ENCODE results near the gene MPDZ. TPM values are rescaled to one million over a fixed set of nuclear protein-coding genes. Genes with fewer than 3 reads are reported as not detected.
A peak's percentile ranks its signal among the peaks of the same experiment; 100 is the strongest.

MPDZ gene
- total RNA-seq, 1 donor from 2014 or later = 31.3 TPM

DNA sequence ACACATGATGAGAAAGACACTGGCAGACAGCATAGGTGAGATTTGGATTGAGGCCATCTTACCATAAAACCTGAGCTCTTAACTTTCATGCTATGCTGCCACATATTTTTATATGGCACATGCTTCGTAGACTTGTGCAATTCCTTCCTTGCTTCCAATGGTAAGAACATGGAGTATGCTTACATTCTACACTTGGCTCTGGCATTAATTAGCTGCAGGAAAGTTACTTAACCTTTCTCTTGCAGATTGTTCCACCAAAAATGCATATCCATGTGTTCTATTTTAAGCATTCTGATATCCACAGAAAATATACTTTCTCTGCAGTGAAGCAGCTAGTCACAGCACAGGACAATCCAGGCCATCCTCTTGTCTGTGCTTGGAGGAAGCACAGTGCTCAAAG is 119.4 kb downstream of the MPDZ start:
- ATAC-seq (no peak), DNase-seq (no peak)
- H3K27me3 ChIP-seq (ENCODE audit: low read depth) = no peaks in the 10 kb centered on the region
- H3K36me3 ChIP-seq = peaks cover 17% of the 10 kb centered on the region
- no peak overlapping the region for H3K27ac ChIP-seq
- intact Hi-C loops (cut with DNase I) = no loop called here
- TF ChIP-seq, protein P1, sequence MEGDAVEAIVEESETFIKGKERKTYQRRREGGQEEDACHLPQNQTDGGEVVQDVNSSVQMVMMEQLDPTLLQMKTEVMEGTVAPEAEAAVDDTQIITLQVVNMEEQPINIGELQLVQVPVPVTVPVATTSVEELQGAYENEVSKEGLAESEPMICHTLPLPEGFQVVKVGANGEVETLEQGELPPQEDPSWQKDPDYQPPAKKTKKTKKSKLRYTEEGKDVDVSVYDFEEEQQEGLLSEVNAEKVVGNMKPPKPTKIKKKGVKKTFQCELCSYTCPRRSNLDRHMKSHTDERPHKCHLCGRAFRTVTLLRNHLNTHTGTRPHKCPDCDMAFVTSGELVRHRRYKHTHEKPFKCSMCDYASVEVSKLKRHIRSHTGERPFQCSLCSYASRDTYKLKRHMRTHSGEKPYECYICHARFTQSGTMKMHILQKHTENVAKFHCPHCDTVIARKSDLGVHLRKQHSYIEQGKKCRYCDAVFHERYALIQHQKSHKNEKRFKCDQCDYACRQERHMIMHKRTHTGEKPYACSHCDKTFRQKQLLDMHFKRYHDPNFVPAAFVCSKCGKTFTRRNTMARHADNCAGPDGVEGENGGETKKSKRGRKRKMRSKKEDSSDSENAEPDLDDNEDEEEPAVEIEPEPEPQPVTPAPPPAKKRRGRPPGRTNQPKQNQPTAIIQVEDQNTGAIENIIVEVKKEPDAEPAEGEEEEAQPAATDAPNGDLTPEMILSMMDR (IDR thresholded peaks at IDR 0.05) = no peak
- H3K4me1 ChIP-seq = no peaks in the 10 kb centered on the region
- no peaks in the 10 kb centered on the region for H3K9me3 ChIP-seq
- no peak overlapping the region for H3K4me3 ChIP-seq

DNA sequence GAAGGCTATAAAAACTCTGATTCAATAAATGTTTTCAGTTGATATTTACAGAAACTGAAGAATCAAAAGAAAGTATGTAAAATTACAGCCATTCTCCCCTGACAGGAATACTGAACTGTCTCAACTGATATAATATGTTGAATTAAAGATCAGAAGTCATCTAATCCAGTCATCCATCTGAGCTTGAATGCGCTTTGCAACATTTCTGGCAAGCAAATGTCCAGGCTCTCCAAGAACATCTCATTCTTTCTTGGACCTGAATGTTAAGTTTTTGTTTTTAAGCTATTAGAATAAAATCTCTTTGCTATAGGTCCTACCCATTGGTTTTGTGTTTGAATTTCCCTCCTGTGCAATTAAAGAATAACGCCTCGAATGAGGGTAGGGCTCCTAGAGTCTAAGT is 120.5 kb downstream of the MPDZ start:
- DNase-seq = no peak
- no peak for ATAC-seq
- no peak overlapping the region for H3K4me3 ChIP-seq
- H3K36me3 ChIP-seq = peaks cover 17% of the 10 kb centered on the region
- TF ChIP-seq, protein P1 (IDR thresholded peaks at IDR 0.05) = no peak
- no peak overlapping the region for H3K27ac ChIP-seq
- intact Hi-C loops (cut with DNase I) = no loop called here
- no peaks in the 10 kb centered on the region for H3K9me3 ChIP-seq
- H3K4me1 ChIP-seq = no peaks in the 10 kb centered on the region
- no peaks in the 10 kb centered on the region for H3K27me3 ChIP-seq (ENCODE audit: low read depth)

DNA sequence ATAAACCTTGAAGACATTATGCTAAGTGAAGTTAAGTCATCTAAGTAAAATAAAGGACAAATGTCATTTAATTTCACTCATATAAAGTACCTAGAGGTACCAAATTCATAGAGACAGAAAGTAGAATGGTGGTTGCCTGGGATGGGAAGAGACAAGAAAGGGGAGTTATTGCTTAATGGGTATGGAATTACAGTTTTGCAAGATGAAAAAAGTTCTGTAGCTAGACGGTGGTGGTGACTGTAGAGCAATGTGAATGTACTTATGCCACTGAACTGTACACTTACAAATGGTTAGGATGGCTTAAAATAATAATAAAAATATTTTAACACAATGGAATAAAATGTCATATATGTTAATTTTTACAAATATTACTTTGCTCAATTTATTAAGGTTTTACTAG is 128.0 kb downstream of the MPDZ start:
- ATAC-seq = no peak
- peaks cover 17% of the 10 kb centered on the region for H3K36me3 ChIP-seq
- H3K27me3 ChIP-seq (ENCODE audit: low read depth) = no peaks in the 10 kb centered on the region
- TF ChIP-seq, protein P1 (IDR thresholded peaks at IDR 0.05) = no peak
- H3K4me3 ChIP-seq = no peak overlapping the region
- no peaks in the 10 kb centered on the region for H3K4me1 ChIP-seq
- H3K27ac ChIP-seq = no peak overlapping the region
- DNase-seq = no peak
- intact Hi-C loops (cut with DNase I) = no loop called here
- H3K9me3 ChIP-seq = no peaks in the 10 kb centered on the region

DNA sequence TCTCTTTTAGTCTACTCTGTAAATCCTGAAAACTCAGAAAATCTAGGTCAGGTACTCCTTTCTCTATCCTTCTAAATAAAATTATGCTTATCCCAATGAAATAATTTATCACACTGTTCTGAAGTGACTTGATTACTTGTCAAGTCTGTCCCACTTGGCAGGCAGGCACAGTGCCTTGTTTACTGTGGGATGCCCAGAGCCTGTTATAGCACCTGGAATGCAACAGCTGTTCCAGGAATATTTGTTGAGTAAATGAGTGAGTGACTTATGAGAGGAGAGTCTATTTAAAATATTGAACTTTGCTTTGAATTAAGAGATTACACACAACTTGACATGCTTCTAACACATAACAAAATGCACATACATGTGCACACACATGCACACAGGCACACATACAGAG is 130.0 kb downstream of the MPDZ start:
- Histone ChIP-seq H3K36me3 (peaks cover 9% of the 10 kb centered on the region), H3K27me3 (ENCODE audit: low read depth) (no peaks in the 10 kb centered on the region), H3K9me3 (no peaks in the 10 kb centered on the region), H3K4me3 (no peak overlapping the region), H3K27ac (no peak overlapping the region), H3K4me1 (no peaks in the 10 kb centered on the region)
- DNase-seq (no peak), ATAC-seq (peak in 1 of 2 donors; percentile 47)
- TF ChIP-seq, protein P1 (IDR thresholded peaks at IDR 0.05) = no peak
- intact Hi-C loops (cut with DNase I) = no loop called here

DNA sequence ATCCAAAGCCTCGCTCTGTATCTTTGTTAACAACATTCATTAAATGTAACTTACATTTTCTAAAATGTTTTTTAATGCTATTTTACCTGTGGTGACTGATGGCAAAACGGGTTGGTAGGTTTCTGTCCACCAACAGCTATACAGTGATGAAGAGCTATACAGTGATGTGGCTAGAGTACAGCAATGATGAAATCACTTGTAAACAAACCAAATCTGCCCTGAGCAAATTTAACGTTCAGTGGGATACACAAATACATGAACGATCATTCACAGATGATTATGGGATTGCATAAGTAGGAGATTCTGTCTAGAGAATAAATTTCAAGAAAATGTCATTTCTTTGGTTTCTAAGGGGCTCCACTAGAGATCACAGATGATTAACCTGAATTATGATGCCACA is 132.7 kb downstream of the MPDZ start:
- Histone ChIP-seq H3K36me3 (peaks cover 9% of the 10 kb centered on the region), H3K4me1 (no peaks in the 10 kb centered on the region), H3K4me3 (no peak overlapping the region), H3K27ac (no peak overlapping the region), H3K27me3 (ENCODE audit: low read depth) (no peaks in the 10 kb centered on the region), H3K9me3 (no peaks in the 10 kb centered on the region)
- ATAC-seq (no peak), DNase-seq (no peak)
- intact Hi-C loops (cut with DNase I) = no loop called here
- TF ChIP-seq, protein P1 (IDR thresholded peaks at IDR 0.05) = no peak

DNA sequence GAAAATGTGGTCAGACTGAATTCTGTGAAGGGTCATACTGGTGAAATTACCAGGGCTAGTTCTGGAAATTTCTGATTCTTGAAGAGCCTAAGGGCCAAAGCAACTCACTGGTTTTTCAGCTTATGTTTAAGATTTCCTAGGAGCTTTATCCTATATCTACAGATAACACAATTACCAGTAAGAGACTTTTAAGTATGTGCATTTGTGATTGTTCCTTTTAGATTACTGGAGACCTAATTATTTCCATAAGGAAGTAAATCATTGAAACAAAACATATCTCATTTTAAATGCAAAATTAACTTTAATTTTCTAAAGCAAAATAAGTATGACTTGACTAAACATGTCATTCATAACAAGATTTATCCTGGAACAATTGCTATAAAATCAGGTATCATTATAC is 134.2 kb downstream of the MPDZ start:
- Histone ChIP-seq H3K4me3 (no peak overlapping the region), H3K27me3 (ENCODE audit: low read depth) (no peaks in the 10 kb centered on the region)
- intact Hi-C loops (cut with DNase I) = no loop called here

More for the DNA sequence above, 134.2 kb downstream of the MPDZ start:
- DNase-seq (no peak), ATAC-seq (no peak)
- no peak overlapping the region for H3K27ac ChIP-seq
- TF ChIP-seq, protein P1 (IDR thresholded peaks at IDR 0.05) = no peak
- H3K4me1 ChIP-seq = no peaks in the 10 kb centered on the region
- no peaks in the 10 kb centered on the region for H3K9me3 ChIP-seq
- peaks cover 9% of the 10 kb centered on the region for H3K36me3 ChIP-seq
